ENCODE measurements around the gene KRTAP4-11.
"Not testable (repeated sequence)": the region's sequence is repeated elsewhere in the genome, so short reads cannot be mapped to it uniquely, and the experiment has no call there.

DNA sequence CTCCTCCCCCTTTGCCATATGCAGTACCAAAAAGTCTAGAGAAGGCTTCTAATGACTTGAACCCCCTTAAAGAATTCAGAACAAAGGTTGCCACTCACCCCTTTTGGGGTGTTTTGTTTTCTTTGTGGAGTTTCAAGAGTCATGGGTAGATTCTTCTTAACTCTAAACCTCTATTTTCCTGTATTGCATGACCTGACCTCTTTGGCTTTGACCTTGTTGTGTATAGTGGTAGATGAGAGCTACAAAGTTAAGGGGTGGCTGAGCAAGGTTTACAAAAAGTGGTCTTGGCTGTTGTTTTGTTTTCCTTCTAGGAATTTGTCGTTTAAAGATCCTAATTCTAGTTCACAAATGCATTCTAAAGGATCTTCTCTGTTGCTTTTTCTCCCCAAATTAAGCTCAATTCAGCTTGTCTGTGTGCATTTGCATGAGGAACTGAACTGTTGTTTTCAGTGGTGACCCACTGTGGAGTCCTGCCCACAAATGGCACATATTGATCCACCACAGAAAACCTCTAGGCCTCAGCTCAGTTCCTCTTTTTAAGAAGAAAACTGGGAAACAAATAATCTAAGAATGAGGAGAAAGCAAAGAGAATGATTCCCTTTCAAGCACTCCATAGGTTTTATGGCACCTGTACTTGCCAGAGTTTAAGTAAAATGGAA is 9.3 kb downstream of the KRTAP4-11 start:
- TF ChIP-seq, protein P1, sequence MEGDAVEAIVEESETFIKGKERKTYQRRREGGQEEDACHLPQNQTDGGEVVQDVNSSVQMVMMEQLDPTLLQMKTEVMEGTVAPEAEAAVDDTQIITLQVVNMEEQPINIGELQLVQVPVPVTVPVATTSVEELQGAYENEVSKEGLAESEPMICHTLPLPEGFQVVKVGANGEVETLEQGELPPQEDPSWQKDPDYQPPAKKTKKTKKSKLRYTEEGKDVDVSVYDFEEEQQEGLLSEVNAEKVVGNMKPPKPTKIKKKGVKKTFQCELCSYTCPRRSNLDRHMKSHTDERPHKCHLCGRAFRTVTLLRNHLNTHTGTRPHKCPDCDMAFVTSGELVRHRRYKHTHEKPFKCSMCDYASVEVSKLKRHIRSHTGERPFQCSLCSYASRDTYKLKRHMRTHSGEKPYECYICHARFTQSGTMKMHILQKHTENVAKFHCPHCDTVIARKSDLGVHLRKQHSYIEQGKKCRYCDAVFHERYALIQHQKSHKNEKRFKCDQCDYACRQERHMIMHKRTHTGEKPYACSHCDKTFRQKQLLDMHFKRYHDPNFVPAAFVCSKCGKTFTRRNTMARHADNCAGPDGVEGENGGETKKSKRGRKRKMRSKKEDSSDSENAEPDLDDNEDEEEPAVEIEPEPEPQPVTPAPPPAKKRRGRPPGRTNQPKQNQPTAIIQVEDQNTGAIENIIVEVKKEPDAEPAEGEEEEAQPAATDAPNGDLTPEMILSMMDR (IDR thresholded peaks at IDR 0.05; ENCODE audit: insufficient read depth, low read length, poor library complexity, severe bottlenecking): not testable (repeated sequence)
- TF ChIP-seq EZH2phosphoT487 (conservative IDR thresholded peaks at IDR 0.05; ENCODE audit: low read length): not testable (repeated sequence)

Measured in SU-DHL-6 (cell line).